ENCODE data around the gene THBS2.

The THBS2 gene

DNA sequence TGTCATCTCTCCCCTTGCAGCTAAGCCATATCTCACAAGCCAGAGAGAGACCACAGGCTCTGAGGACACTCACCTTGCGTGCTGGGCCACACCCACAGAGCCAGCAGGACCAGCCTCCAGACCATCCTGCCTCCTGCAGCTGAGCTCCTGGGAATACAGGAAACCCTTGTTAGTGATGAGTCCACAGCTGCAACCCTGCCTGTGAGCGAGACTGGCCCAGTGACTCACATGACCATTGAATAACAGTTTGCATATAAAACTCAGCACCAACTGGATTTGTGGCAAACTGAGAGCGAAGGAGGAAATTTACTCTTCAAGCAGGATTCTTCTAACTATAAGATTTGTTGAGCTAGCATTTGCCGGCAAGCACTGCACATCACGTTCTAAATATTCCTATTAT lies 3.0 kb downstream of the THBS2 start:
- TF ChIP-seq, protein P1, sequence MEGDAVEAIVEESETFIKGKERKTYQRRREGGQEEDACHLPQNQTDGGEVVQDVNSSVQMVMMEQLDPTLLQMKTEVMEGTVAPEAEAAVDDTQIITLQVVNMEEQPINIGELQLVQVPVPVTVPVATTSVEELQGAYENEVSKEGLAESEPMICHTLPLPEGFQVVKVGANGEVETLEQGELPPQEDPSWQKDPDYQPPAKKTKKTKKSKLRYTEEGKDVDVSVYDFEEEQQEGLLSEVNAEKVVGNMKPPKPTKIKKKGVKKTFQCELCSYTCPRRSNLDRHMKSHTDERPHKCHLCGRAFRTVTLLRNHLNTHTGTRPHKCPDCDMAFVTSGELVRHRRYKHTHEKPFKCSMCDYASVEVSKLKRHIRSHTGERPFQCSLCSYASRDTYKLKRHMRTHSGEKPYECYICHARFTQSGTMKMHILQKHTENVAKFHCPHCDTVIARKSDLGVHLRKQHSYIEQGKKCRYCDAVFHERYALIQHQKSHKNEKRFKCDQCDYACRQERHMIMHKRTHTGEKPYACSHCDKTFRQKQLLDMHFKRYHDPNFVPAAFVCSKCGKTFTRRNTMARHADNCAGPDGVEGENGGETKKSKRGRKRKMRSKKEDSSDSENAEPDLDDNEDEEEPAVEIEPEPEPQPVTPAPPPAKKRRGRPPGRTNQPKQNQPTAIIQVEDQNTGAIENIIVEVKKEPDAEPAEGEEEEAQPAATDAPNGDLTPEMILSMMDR (IDR thresholded peaks at IDR 0.05): no peak
- no peak for TF ChIP-seq ZFX (IDR thresholded peaks at IDR 0.05; ENCODE audit: borderline replicate concordance)
- H3K27ac ChIP-seq: no peak overlapping the region

DNA sequence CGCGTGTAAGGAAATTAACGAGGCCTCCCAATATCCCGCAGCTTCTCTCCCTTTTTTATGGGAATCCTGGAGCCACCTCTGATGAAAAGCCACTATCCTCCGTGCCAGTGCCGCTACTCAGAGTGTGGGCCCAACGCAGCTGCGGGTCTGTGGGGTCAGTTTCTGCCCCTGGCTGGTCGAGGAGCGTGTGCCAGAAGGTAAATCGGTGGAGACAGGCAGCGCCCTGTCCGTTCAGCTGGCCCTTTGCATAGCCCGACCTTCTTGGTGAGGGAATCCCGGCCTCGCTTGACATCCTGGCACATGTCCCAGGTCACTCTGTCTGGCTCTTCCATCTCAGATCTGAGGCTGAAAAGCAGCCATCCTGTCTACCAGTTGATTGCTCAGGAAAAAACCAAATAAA lies 4.6 kb downstream of the THBS2 start:
- no peak overlapping the region for H3K27ac ChIP-seq
- TF ChIP-seq, protein P1 (IDR thresholded peaks at IDR 0.05): no peak
- no peak for TF ChIP-seq ZFX (IDR thresholded peaks at IDR 0.05; ENCODE audit: borderline replicate concordance)

DNA sequence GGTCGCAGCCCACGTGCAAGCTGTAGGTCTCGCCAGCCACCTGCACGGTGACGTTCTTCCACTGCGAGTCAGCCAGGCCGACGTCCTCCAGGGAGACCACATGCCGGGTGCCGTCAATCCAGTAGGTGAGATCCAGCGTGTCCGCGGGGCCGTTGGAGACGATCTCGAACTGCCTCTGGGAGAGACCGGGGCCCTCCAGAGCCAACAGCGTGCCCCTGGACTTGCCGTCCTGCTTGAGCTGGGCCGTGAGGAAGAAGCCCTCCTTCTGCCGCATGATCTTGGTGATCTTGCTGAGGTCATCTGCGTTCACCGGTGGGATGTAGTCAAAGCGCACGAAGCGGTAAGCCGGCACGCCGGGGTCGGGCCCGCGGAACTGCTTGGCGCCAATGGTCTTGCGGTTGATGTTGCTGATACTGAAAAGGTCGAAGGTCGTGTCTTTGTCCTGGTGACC lies 5.1 kb downstream of the THBS2 start:
- H3K27ac ChIP-seq: no peak overlapping the region
- TF ChIP-seq, protein P1 (IDR thresholded peaks at IDR 0.05): no peak
- TF ChIP-seq ZFX (IDR thresholded peaks at IDR 0.05; ENCODE audit: borderline replicate concordance): no peak

DNA sequence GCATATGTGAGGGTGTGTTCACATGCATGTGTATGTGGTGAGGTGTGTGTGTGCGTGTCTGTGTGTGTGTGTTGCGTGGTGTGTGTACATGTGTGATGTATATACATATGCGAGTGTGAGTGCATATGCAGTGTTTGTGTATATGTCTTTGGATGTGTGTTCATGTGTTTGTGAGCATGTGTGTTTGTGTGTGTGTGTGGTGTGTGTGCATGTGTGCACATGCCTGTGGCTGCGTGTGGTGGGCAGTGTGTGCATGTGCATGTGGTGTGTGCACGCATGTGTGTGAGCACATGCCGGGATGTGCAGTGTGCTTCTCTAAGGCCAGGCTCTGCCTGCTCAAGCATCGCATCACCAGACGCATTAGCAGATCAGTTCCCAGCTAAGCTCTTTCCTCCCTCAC lies 5.7 kb downstream of the THBS2 start:
- no peak overlapping the region for H3K27ac ChIP-seq
- TF ChIP-seq ZFX (IDR thresholded peaks at IDR 0.05; ENCODE audit: borderline replicate concordance): no peak
- TF ChIP-seq, protein P1 (IDR thresholded peaks at IDR 0.05): no peak

DNA sequence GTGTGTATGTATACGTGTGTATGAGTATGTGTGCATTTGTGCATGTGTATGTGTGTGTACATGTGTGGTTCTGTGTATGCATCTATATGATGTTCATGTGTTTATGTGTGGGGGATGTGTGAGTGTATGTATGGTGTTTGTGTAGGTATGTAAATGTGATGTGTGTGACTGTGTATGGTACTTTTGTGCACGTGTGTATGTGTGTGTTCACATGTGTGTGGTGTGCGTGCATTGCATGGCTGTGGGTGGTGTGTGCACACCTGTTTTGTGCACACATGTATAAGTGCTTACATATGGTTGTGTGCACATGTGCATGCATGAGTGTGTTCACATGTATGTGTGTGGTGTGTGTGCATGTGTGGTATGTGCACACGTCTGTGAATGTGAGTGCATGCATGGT lies 6.2 kb downstream of the THBS2 start:
- no peak overlapping the region for H3K27ac ChIP-seq

DNA sequence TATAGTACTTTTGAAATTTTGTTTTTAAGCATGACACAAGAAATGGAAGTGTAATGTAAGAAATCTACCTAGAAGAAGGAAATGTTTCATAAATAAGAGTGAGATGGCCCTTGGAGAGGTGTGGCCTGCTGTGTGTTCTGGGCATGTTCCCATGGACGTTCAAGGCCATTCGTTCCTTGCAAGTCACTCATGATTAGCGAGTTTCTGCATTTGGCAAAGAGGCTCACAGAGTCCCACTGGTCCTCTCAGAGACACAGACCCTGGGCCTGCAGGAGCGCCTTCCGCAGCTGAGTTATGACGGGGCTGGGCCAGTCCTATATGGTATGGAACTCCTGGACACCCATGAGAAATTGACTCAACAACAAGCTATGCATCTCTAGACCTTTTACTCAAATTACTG lies 7.2 kb downstream of the THBS2 start:
- TF ChIP-seq, protein P1 (IDR thresholded peaks at IDR 0.05): no peak
- TF ChIP-seq ZFX (IDR thresholded peaks at IDR 0.05; ENCODE audit: borderline replicate concordance): no peak
- no peak overlapping the region for H3K27ac ChIP-seq

More for the DNA sequence above, 6.2 kb downstream of the THBS2 start:
- TF ChIP-seq, protein P1 (IDR thresholded peaks at IDR 0.05): no peak
- no peak for TF ChIP-seq ZFX (IDR thresholded peaks at IDR 0.05; ENCODE audit: borderline replicate concordance)

DNA sequence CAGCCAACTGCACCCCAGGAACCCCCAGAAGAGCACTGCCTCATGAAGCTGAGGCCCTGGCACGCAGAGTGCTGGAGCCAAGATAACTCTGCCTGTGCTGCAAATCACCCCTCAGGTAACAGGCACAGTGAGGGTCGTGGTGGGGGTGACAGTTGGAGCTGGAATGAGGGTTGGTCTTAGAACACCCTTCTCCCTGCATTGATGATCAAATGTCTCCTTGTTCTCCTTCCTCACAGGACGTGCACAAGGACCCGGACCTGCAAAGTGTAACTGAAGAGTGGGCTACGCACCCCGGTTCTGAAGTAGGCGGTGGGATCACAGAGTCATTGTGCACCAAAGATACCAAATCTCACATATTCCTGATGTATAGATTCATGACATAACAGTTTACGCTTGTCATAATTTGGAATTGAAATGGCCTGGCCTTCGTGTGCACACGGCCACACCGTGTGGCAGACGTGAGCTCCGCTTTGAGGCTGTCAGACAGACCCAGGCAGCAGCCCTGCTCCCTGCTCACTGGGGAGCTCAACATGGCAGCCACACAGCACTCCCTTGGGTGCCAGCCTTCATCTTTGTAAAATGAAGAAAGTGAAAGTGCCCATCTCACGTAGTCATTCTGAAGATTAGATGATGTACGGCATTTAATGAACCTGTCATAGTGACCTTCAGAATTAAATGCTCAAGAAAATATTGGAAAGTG lies 8.8 kb downstream of the THBS2 start:
- TF ChIP-seq, protein P1 (IDR thresholded peaks at IDR 0.05): no peak
- no peak for TF ChIP-seq ZFX (IDR thresholded peaks at IDR 0.05; ENCODE audit: borderline replicate concordance)
- H3K27ac ChIP-seq: no peak overlapping the region
